OCI-LY1 (cell line): ENCODE results near the gene SMURF2.

ENCODE experiments used
- H2AFZ ChIP-seq: fragments of 200-600 bp; sonication (generic), shearing (Covaris generic); 2 replicates; pipeline ENCODE4 v1.6.0; 2014; ENCODE audit warnings: antibody characterized with exemption, mild to moderate bottlenecking, low read length
- H3F3A ChIP-seq: fragments of 200-600 bp; sonication (generic), shearing (Covaris generic); 2 replicates; pipeline ENCODE4 v1.6.0; 2014; ENCODE audit warnings: mild to moderate bottlenecking, antibody characterized with exemption, low read length, moderate library complexity; ENCODE audit not compliant: insufficient read depth
- H3K27ac ChIP-seq: fragments of 200-600 bp; sonication (generic); 2 replicates; pipeline ENCODE4 v1.5.1; 2014; ENCODE audit warnings: low read length, mixed run types, mild to moderate bottlenecking, low read depth; ENCODE audit not compliant: poor library complexity, severe bottlenecking
- H3K27me3 ChIP-seq: fragments of 200-600 bp; sonication (generic); 2 replicates; pipeline ENCODE4 v1.6.0; 2014; ENCODE audit warnings: antibody characterized with exemption, mild to moderate bottlenecking, low read length, moderate library complexity; ENCODE audit not compliant: insufficient read depth
- H3K36me3 ChIP-seq: fragments of 200-600 bp; sonication (generic); 2 replicates; pipeline ENCODE4 v1.6.1; 2014; ENCODE audit warnings: mild to moderate bottlenecking, antibody characterized with exemption, low read length, moderate library complexity, mixed read lengths; ENCODE audit not compliant: insufficient read depth
- H3K4me1 ChIP-seq: fragments of 200-600 bp; sonication (generic); 2 replicates; pipeline ENCODE4 v1.5.1; 2014; ENCODE audit warnings: mild to moderate bottlenecking, low read length, moderate library complexity; ENCODE audit not compliant: insufficient read depth, severe bottlenecking
- H3K4me2 ChIP-seq: fragments of 200-600 bp; sonication (generic), shearing (Covaris generic); 2 replicates; pipeline ENCODE4 v1.6.1; 2014; ENCODE audit warnings: low read length
- H3K4me3 ChIP-seq: fragments of 200-600 bp; sonication (generic); 2 replicates; pipeline ENCODE4 v1.5.1; 2014; ENCODE audit warnings: low read length, low read depth, mild to moderate bottlenecking, mixed read lengths; ENCODE audit not compliant: poor library complexity, severe bottlenecking
- H3K79me2 ChIP-seq: fragments of 200-600 bp; shearing (Covaris generic); 2 replicates; pipeline ENCODE4 v1.6.1; 2016; ENCODE audit warnings: mixed run types, low read length, mixed read lengths; ENCODE audit not compliant: insufficient read depth
- H3K9ac ChIP-seq: fragments of 200-600 bp; sonication (generic), shearing (Covaris generic); 2 replicates; pipeline ENCODE4 v1.6.1; 2014; ENCODE audit warnings: mild to moderate bottlenecking, low read length, mixed read lengths
- H3K9me2 ChIP-seq: fragments of 200-600 bp; sonication (generic), shearing (Covaris generic); 2 replicates; pipeline ENCODE4 v1.6.1; 2014; ENCODE audit warnings: low read depth, mild to moderate bottlenecking, low read length, mixed read lengths
- H3K9me3 ChIP-seq: fragments of 200-600 bp; shearing (Covaris generic); 2 replicates; pipeline ENCODE4 v1.6.1; 2014; ENCODE audit warnings: low read length, mixed read lengths
- H4K20me1 ChIP-seq: fragments of 200-600 bp; sonication (generic), shearing (Covaris generic); 2 replicates; pipeline ENCODE4 v1.6.0; 2016; ENCODE audit warnings: mild to moderate bottlenecking, low read length; ENCODE audit not compliant: insufficient read depth
- CTCF ChIP-seq: fragments of 200-600 bp; sonication (generic), shearing (Covaris generic); IDR thresholded peaks from 2 replicates; pipeline ENCODE4 v1.5.1; 2017; ENCODE audit warnings: mild to moderate bottlenecking, antibody characterized with exemption, low read length, moderate library complexity, mixed read lengths
- EZH2 ChIP-seq: fragments of 200-600 bp; sonication (generic), shearing (Covaris generic); IDR thresholded peaks from 2 replicates; pipeline ENCODE4 v1.8.0; 2017; ENCODE audit warnings: borderline replicate concordance, mixed run types, mild to moderate bottlenecking, antibody characterized with exemption, low read length, moderate library complexity, mixed read lengths

Gene SMURF2

DNA sequence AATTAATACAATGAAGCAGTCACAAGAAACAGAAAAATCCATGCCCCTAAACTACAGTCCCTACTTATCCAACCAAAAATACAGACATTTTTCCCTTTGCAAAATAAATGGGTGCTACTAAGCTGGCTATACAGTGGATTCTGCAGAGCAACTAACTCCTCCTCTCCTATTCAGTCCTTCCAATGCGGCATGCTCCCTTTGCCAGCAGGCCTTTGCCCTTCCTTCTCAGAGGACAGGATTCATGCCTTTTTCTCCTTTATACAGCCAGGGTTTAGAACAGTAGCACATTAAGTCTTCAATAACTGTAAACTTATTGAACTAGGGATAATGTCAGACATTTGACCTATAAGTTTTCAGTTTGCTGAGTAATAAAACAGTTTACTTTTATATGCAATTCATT lies 70.2 kb downstream of the SMURF2 start:
- no peak for TF ChIP-seq CTCF
- TF ChIP-seq EZH2, result no peak
- H4K20me1 ChIP-seq, result no peaks in the 10 kb centered on the region

DNA sequence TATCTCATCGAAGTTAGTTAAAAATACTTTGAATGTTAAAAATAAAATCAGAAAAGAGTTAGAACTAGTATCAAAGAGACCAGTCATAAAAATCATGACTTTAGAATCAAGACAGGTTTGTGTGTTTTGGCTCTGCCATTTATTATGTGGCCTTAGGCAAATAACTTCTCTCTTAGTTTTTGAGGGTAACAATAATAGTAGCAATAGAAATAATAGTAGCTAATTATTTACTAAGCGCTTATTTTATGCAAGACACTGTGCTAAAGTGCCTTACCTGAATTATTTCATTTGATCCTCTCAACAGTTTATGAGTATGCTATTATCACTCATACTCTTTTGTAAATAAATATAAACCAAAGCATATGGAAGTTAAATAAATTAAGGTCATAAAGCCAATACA lies 77.0 kb downstream of the SMURF2 start:
- TF ChIP-seq EZH2 (no peak), CTCF (no peak)
- no peaks in the 10 kb centered on the region for H3K27me3 ChIP-seq
- H2AFZ ChIP-seq, result no peak overlapping the region
- no peaks in the 10 kb centered on the region for H4K20me1 ChIP-seq
- no peak overlapping the region for H3K4me3 ChIP-seq
- H3K9me3 ChIP-seq, result no peaks in the 10 kb centered on the region
- H3K27ac ChIP-seq, result no peak overlapping the region
- H3K36me3 ChIP-seq, result peaks cover 23% of the 10 kb centered on the region; the same call in 1 of the 2 replicates
- no peak overlapping the region for H3K9ac ChIP-seq
- H3K9me2 ChIP-seq, result no peaks in the 10 kb centered on the region
- no peaks in the 10 kb centered on the region for H3F3A ChIP-seq
- H3K4me1 ChIP-seq, result no peaks in the 10 kb centered on the region
- no peaks in the 10 kb centered on the region for H3K79me2 ChIP-seq
- no peak overlapping the region for H3K4me2 ChIP-seq

More for the DNA sequence above, 70.2 kb downstream of the SMURF2 start:
- Histone ChIP-seq H3K79me2 (no peaks in the 10 kb centered on the region), H3K4me3 (no peak overlapping the region), H3K9ac (no peak overlapping the region), H3K27ac (no peak overlapping the region), H3K4me1 (no peaks in the 10 kb centered on the region), H3K27me3 (no peaks in the 10 kb centered on the region), H2AFZ (no peak overlapping the region), H3K4me2 (no peak overlapping the region), H3K9me2 (no peaks in the 10 kb centered on the region), H3K9me3 (no peaks in the 10 kb centered on the region), H3K36me3 (peaks cover 19% of the 10 kb centered on the region), H3F3A (no peaks in the 10 kb centered on the region)

GRCh38 chr17:64583038-64583437 lies 79.1 kb downstream of the SMURF2 start:
- Histone ChIP-seq H3K9me3 (no peaks in the 10 kb centered on the region), H2AFZ (no peak overlapping the region), H3K9me2 (no peaks in the 10 kb centered on the region), H3F3A (no peaks in the 10 kb centered on the region), H3K27ac (no peak overlapping the region), H3K4me1 (no peaks in the 10 kb centered on the region), H3K36me3 (peaks cover 28% of the 10 kb centered on the region; the same call in 1 of the 2 replicates), H3K79me2 (no peaks in the 10 kb centered on the region), H3K4me2 (no peak overlapping the region), H4K20me1 (no peaks in the 10 kb centered on the region), H3K4me3 (no peak overlapping the region), H3K27me3 (no peaks in the 10 kb centered on the region), H3K9ac (no peak overlapping the region)
- TF ChIP-seq CTCF (no peak), EZH2 (no peak)
